Ishikawa (cell line): ENCODE measurements around the gene SHD.

Experiments
- CEBPB ChIP-seq: IDR thresholded peaks from 2 replicates; pipeline ENCODE4 v1.6.1; 2012
- EGR1 ChIP-seq: IDR thresholded peaks from 2 replicates; pipeline ENCODE4 v1.6.1; 2012
- EP300 ChIP-seq: IDR thresholded peaks from 2 replicates; pipeline ENCODE4 v1.6.1; 2012; ENCODE audit warnings: borderline replicate concordance
- MAX ChIP-seq: IDR thresholded peaks from 2 replicates; pipeline ENCODE4 v1.6.1; 2012
- RAD21 ChIP-seq: IDR thresholded peaks from 2 replicates; pipeline ENCODE4 v1.6.1; 2012; ENCODE audit warnings: low read depth
- REST ChIP-seq: IDR thresholded peaks from 2 replicates; pipeline ENCODE4 v1.6.1; 2012; ENCODE audit warnings: low read depth, mild to moderate bottlenecking
- TAF1 ChIP-seq: IDR thresholded peaks from 2 replicates; pipeline ENCODE4 v1.6.1; 2012; ENCODE audit warnings: low read depth, mild to moderate bottlenecking
- TEAD4 ChIP-seq: IDR thresholded peaks from 2 replicates; pipeline ENCODE4 v1.6.1; 2012

- TF ChIP-seq TEAD4 (no peak), EGR1 (no peak), EP300 (no peak), MAX (no peak), CEBPB (no peak), REST (no peak), TAF1 (no peak), RAD21 (no peak)
These were observed 47.3 kb downstream of the SHD start for GRCh38 chr19:4326215-4326836.
